ENCODE data around the gene LARP1.
A peak's percentile ranks its signal among the peaks of the same experiment; 100 is the strongest.
"Not testable (repeated sequence)": the region's sequence is repeated elsewhere in the genome, so short reads cannot be mapped to it uniquely, and the experiment has no call there.

The LARP1 gene

DNA sequence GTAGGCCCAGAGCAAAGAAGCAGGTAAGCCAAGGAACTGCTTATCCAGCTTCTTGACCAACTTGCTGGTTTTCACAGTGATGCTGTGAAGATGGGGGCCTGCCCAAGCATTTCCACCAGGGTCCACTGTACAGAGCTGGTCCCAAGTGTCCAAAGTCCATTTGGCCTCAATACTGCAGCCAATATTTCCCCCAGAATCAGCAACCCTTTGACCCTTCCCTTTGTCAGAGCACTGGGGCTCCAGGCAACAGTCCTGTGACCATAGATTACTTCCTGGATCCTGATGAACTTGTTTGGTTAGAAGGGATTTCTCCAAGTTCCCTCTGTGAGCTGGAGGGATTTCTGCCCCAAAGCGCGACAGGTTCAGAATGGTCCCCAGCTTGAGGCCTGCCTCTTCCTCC, 68.9 kb downstream of the LARP1 start:
- no peak for DNase-seq (ENCODE audit: low read depth, low spot score)

- DNase-seq (ENCODE audit: low read depth, low spot score): no peak
These were observed 74.0 kb downstream of the LARP1 start for GRCh38 chr5:154829181-154829588.

- DNase-seq (ENCODE audit: low read depth, low spot score): no peak
These were observed 74.5 kb downstream of the LARP1 start for GRCh38 chr5:154829589-154830218.

GRCh38 chr5:154830219-154830595, 75.0 kb downstream of the LARP1 start:
- no peak for DNase-seq (ENCODE audit: low read depth, low spot score)

- DNase-seq (ENCODE audit: low read depth, low spot score): no peak
These were observed 75.4 kb downstream of the LARP1 start for GRCh38 chr5:154830596-154830995.

DNA sequence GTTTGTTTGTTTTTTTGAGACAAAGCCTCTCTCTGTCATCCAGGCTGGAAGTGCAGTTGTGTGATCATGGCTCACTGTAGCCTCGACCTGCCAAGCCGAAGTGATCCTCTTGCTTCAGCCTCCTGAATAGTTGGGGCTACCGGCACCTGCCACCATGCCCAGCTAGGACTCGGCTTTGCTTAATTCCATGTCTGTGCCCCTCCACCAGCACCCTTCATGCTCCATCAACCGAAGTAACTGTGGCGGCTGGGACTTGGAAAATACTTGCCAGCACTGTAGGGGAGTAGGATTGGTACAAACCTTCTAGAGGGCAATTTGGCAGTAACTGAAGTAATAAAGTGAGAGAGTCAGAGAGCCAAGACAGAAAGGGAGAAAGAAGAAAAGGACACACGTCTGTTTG, 76.3 kb downstream of the LARP1 start:
- DNase-seq (ENCODE audit: low read depth, low spot score): no peak

DNA sequence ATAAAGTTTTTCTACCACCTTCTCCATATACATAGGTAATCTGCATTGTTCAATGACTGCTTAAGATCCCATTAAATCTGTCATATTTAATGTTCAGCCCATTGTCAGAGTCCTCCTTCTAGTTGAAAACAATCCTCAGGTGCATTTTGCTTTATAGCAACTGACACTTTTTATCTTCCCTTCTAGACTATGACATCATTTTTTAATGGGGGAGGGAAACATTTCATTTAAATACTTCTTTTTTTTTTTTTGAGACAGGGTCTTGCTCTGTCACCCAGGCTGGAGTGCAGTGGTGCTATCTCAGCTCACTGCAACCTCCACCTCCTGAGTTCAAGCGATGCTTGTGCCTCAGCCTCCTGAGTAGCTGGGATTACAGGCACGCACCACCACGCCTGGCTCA, 77.6 kb downstream of the LARP1 start:
- DNase-seq (ENCODE audit: low read depth, low spot score): not testable (repeated sequence)

DNA sequence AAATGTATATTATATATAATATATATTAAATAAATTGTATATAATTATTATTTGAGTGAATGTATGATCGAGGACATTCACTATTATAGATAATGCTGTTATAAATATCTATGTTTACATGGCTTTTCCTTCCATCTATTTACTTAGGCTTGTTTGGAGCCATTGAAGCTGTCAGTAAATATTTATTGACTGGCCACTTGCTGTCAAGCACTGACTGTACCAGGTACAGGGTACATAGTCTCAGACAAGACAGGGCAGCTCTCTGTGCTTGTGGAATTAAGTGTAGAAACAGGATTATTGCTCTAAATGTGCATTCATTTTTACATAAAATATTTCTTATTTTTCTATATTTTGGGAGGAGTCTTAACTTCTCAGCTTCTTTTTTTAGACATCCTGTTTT, 78.9 kb downstream of the LARP1 start:
- no peak for DNase-seq (ENCODE audit: low read depth, low spot score)

DNA sequence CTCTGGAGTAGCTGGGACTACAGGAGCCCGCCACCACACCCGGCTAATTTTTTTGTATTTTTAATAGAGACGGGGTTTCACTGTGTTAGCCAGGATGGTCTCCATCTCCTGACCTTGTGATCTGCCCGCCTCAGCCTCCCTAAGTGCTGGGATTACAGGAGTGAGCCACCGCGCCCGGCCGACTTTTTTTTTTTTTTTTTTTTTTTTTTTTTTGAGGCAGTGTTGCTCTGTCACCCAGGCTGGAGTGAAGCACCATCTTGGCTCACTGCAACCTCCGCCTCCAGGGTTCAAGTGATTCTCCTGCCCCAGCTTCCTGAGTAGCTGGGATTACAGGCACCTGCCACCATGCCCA, 80.5 kb downstream of the LARP1 start:
- not testable (repeated sequence) for DNase-seq (ENCODE audit: low read depth, low spot score)

DNA sequence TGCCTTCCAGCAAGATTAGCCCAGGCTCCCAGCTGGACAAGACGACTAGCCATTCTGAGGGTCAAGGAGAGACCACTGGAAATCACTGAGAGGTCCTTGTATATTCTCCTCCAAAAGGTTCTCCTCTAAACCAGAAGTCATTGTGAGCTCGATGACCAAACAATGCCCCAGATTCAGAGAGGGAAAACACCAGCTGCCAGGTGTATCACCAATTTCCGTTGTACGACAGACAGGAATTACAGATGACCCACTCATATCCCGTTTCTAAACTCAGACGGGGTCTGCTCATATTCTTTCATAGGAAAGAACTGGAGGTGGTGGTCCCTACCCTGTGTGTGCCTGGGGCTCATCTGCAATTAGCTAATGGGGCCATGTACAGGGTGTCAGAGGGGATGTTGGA, 81.0 kb downstream of the LARP1 start:
- no peak for DNase-seq (ENCODE audit: low read depth, low spot score)

- no peak for DNase-seq (ENCODE audit: low read depth, low spot score)
These were observed 82.1 kb downstream of the LARP1 start for GRCh38 chr5:154837009-154837901.

GRCh38 chr5:154840435-154841272, 85.5 kb downstream of the LARP1 start:
- DNase-seq (ENCODE audit: low read depth, low spot score): no peak

DNA sequence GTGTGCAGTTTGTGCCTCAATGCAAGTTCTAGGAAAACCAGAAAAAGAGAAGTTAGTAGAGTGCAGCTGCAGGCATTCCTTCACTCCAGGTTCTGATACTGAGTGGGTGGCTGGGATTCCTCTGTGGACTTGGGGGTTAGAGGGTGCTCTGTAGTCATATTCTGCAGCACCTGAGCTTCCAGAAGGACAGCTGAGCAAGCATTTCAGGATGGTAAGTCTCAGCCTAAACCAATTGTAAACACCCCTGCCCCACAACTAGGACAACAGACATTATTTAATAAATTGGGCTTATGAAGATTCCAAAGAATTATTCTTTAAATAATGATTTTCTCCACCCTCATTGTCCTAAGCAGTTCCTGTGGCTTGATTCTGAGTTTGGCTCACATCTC, 86.1 kb downstream of the LARP1 start:
- DNase-seq (ENCODE audit: low read depth, low spot score): no peak

DNA sequence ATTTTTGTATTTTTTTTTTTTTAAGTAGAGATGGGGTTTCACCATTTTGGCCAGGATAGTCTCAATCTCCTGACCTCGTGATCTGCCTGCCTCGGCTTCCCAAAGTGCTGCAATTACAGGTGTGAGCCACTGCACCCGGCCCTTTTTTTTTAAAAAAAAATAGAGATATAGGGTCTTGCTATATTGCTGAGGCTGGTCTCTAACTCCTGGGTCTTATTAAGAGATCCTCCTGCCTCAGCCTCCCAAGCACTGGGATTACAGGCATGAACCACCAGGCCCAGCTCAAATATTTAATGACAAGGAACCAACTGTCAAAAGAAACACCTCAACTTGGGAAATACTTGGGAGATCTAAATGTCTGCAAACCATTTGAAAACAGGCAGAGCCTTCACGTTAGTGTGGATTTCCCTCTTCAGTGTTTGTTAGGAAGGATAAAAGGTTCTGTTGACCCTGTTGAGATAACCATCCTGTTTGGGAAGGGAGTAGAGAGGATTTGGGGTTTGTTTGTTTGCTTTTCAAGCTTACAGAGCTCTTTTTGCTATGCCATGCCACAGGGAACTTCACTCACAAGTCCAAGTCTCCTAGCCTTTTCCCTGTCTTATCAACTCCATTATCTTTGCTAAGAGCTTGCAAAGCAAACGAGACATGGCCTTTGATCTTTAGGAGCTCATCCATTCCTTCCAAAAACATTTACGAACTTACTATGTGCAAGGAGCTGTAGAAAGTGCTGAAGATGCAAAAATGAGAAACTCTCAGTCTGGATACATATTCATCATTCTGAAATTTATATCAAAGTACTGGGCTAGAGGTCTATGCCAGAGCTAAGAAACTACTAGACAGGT, 87.7 kb downstream of the LARP1 start:
- DNase-seq (ENCODE audit: low read depth, low spot score): no peak

DNA sequence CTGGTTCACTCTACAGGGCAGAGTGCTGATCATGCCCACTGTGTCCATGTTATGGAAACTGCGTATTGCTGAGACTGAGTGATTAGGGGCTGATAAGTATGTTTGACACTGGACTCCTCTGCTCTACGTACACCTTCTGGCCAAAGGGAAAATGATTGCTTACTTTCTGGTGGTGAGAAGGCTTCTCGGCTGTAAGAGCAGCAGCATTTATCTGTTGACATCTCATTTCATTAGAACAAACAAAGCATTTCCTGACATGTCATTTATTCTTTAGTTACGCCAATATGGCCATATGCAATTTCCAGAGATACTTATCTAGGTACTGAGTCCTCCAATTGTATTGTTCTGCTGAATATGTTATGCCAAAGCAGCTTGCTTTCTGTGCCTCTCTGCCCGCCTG, 89.6 kb downstream of the LARP1 start:
- no peak for DNase-seq (ENCODE audit: low read depth, low spot score)

- DNase-seq (ENCODE audit: low read depth, low spot score): no peak
These were observed 94.1 kb downstream of the LARP1 start for GRCh38 chr5:154849264-154849785.

DNA sequence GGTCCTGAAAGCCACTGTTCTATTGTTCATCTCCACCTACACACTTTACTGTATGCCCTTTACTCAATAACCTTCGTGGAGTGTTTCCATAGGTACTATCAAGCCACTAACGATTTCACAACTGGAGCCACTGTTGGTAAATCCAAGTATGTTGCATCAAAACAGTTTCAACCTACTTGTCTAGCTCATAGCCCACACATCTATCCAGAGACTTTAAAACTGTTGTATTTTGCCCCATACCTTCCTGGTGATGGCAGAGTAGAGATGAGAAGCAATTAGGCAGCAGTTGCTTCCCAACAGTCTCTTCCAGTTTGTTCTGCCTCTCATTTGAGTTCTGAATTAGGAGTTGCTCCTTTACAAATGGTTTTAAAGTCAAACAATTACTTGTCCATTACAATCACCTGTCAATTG, 94.6 kb downstream of the LARP1 start:
- DNase-seq (ENCODE audit: low read depth, low spot score): no peak

DNA sequence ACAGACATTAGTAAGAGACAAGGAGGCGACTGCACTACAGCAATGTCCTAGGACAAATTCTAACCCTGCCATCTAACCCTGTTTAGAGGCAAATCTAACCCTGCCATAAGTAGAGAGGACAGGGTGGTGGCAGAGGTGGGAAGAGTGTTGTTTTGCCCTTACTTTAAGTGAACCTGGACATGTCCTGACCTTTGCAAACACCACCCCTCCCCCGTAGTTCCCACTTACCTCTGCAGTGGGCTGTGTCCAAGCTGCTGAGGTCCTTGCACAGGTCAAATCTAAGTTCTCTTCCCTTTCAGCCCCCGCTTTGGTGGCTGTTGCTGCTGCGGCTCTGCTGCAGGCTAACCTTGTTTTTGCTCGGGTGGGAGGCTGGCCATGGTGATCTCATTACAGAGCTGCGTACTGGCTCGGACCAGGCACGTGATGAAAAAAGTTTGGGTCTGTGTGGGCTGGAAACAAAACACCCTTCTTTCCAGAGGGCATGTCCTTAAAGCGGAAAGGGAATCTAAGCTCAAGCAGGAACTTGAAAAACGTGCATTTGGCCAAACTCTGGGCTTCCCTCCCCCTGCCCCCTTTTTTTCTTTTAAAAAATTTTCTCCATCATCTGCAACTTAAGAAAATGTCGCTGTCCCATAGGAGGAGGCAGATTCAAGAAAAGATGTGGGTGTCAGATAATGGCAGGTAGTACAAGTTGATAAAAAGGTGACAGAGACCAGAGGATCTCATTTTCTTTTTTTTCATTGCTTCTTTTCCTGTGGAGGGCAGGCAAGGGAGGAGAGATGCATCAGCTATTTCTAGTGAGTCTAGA, 95.3 kb downstream of the LARP1 start, which contains the start of gene FAXDC2:
Gene FAXDC2, minus strand, starts transcription at position 349 of the 808 bp plus-strand sequence. CDS start 12,425 bp downstream, outside the sequence.
- peak; percentile 47 for DNase-seq (ENCODE audit: low read depth, low spot score)

DNA sequence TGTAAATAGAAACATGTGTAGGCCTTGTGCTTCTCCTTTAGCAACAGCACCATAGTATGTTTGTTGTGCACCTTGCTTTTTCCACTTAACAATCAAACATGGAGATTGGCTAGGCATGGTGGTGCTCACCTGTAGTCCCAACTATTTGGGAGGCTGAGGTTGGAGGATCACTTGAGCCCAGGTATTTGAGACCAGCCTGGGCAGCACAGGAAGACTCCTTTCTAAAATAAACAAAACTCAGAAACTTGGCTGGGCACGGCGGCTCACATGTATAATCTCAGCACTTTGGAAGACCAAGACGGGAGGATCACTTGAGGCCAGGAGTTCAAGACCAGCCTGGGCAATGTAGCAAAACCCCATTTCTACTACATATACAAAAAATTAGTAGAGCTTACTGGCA, 96.2 kb downstream of the LARP1 start:
- DNase-seq (ENCODE audit: low read depth, low spot score): no peak
